ENCODE results near the gene CDK19. TPM values are rescaled to one million over a fixed set of nuclear protein-coding genes. Genes with fewer than 3 reads are reported as not detected.
"Not testable (repeated sequence)": the region's sequence is repeated elsewhere in the genome, so short reads cannot be mapped to it uniquely, and the experiment has no call there.

The CDK19 gene
- total RNA-seq, 2 experiments from 2014 or later = 25.3 to 30.0 TPM

GRCh38 chr6:110731898-110732297, 83.4 kb downstream of the CDK19 start:
- POLR2A ChIA-PET = interaction anchor here (1.1 kb wide), 1 partner anchor 84 kb away, joined by 5 read pairs; the partner anchor contains the start of gene CDK19
- no peak overlapping the region for H3K4me3 Mint-ChIP-seq
- DNase-seq (no peak), ATAC-seq (ENCODE audit: low read depth) (no peak)
- H3K27me3 Mint-ChIP-seq = no peaks in the 10 kb centered on the region
- H3K9me3 Mint-ChIP-seq = no peaks in the 10 kb centered on the region
- H3K4me1 Mint-ChIP-seq = peaks cover 3% of the 10 kb centered on the region
- H3K27ac Mint-ChIP-seq = no peak overlapping the region
- peaks cover 29% of the 10 kb centered on the region for H3K36me3 Mint-ChIP-seq

- DNase-seq (no peak), ATAC-seq (ENCODE audit: low read depth) (no peak)
- Mint-ChIP-seq H3K9me3 (no peaks in the 10 kb centered on the region), H3K27me3 (no peaks in the 10 kb centered on the region), H3K27ac (no peak overlapping the region), H3K36me3 (peaks cover 29% of the 10 kb centered on the region), H3K4me1 (peaks cover 3% of the 10 kb centered on the region), H3K4me3 (no peak overlapping the region)
- POLR2A ChIA-PET = no interaction called here
Measured at GRCh38 chr6:110731196-110731595, 84.1 kb downstream of the CDK19 start.

GRCh38 chr6:110728501-110728900, 86.8 kb downstream of the CDK19 start:
- DNase-seq = no peak
- no peaks in the 10 kb centered on the region for H3K27me3 Mint-ChIP-seq
- peaks cover 1% of the 10 kb centered on the region for H3K4me1 Mint-ChIP-seq
- no peak overlapping the region for H3K27ac Mint-ChIP-seq
- no peak overlapping the region for H3K4me3 Mint-ChIP-seq
- ATAC-seq (ENCODE audit: low read depth) = no peak
- H3K9me3 Mint-ChIP-seq = no peaks in the 10 kb centered on the region
- POLR2A ChIA-PET = no interaction called here
- peaks cover 23% of the 10 kb centered on the region for H3K36me3 Mint-ChIP-seq

GRCh38 chr6:110723017-110723416, 92.3 kb downstream of the CDK19 start:
- H3K4me1 Mint-ChIP-seq = no peaks in the 10 kb centered on the region
- H3K27me3 Mint-ChIP-seq = no peaks in the 10 kb centered on the region
- POLR2A ChIA-PET = no interaction called here
- DNase-seq (no peak), ATAC-seq (ENCODE audit: low read depth) (no peak)
- H3K4me3 Mint-ChIP-seq = no peak overlapping the region
- H3K9me3 Mint-ChIP-seq = no peaks in the 10 kb centered on the region
- no peak overlapping the region for H3K27ac Mint-ChIP-seq
- H3K36me3 Mint-ChIP-seq = peaks cover 11% of the 10 kb centered on the region

GRCh38 chr6:110720066-110720465, 95.2 kb downstream of the CDK19 start:
- POLR2A ChIA-PET = no interaction called here
- Mint-ChIP-seq H3K4me3 (no peak overlapping the region), H3K27me3 (no peaks in the 10 kb centered on the region), H3K9me3 (no peaks in the 10 kb centered on the region), H3K27ac (no peak overlapping the region), H3K4me1 (no peaks in the 10 kb centered on the region), H3K36me3 (peaks cover 11% of the 10 kb centered on the region)
- ATAC-seq (ENCODE audit: low read depth) (no peak), DNase-seq (no peak)

- H3K27ac Mint-ChIP-seq; DNase-seq; H3K27me3 Mint-ChIP-seq; POLR2A ChIA-PET; H3K4me1 Mint-ChIP-seq; H3K9me3 Mint-ChIP-seq; ATAC-seq (ENCODE audit: low read depth); H3K4me3 Mint-ChIP-seq: not testable (repeated sequence)
- peaks cover 11% of the 10 kb centered on the region for H3K36me3 Mint-ChIP-seq
Measured at GRCh38 chr6:110719601-110720000, 95.7 kb downstream of the CDK19 start.

GRCh38 chr6:110714143-110714542, 101.1 kb downstream of the CDK19 start:
- no peak for DNase-seq
- POLR2A ChIA-PET = no interaction called here

GRCh38 chr6:110712238-110712637, 103.0 kb downstream of the CDK19 start:
- POLR2A ChIA-PET = interaction anchor here (0.7 kb wide), 1 partner anchor 173 kb away, joined by 3 read pairs; no protein-coding TSS in a partner anchor
- Mint-ChIP-seq H3K4me1 (no peaks in the 10 kb centered on the region), H3K27ac (no peak overlapping the region), H3K36me3 (peaks cover 15% of the 10 kb centered on the region), H3K9me3 (no peaks in the 10 kb centered on the region), H3K27me3 (no peaks in the 10 kb centered on the region), H3K4me3 (no peak overlapping the region)
- DNase-seq = no peak
- no peak for ATAC-seq (ENCODE audit: low read depth)

More at GRCh38 chr6:110714143-110714542, 101.1 kb downstream of the CDK19 start:
- no peak for ATAC-seq (ENCODE audit: low read depth)
- Mint-ChIP-seq H3K36me3 (peaks cover 12% of the 10 kb centered on the region), H3K4me3 (no peak overlapping the region), H3K4me1 (no peaks in the 10 kb centered on the region), H3K27ac (no peak overlapping the region), H3K27me3 (no peaks in the 10 kb centered on the region), H3K9me3 (no peaks in the 10 kb centered on the region)

- no peaks in the 10 kb centered on the region for H3K4me1 Mint-ChIP-seq
- POLR2A ChIA-PET = no interaction called here
- ATAC-seq (ENCODE audit: low read depth) (no peak), DNase-seq (no peak)
- H3K9me3 Mint-ChIP-seq = no peaks in the 10 kb centered on the region
- H3K27me3 Mint-ChIP-seq = no peaks in the 10 kb centered on the region
- H3K27ac Mint-ChIP-seq = no peak overlapping the region
- peaks cover 15% of the 10 kb centered on the region for H3K36me3 Mint-ChIP-seq
- H3K4me3 Mint-ChIP-seq = no peak overlapping the region
Measured at GRCh38 chr6:110710115-110710514, 105.2 kb downstream of the CDK19 start.

- POLR2A ChIA-PET = no interaction called here
- Mint-ChIP-seq H3K4me3 (no peak overlapping the region), H3K27ac (no peak overlapping the region), H3K36me3 (peaks cover 15% of the 10 kb centered on the region), H3K27me3 (no peaks in the 10 kb centered on the region), H3K4me1 (no peaks in the 10 kb centered on the region), H3K9me3 (no peaks in the 10 kb centered on the region)
- ATAC-seq (ENCODE audit: low read depth) = no peak
- DNase-seq = no peak
Measured at GRCh38 chr6:110708295-110708950, 106.8 kb downstream of the CDK19 start.

- Mint-ChIP-seq H3K36me3 (peaks cover 6% of the 10 kb centered on the region), H3K27ac (no peak overlapping the region), H3K27me3 (no peaks in the 10 kb centered on the region), H3K9me3 (no peaks in the 10 kb centered on the region), H3K4me3 (no peak overlapping the region), H3K4me1 (no peaks in the 10 kb centered on the region)
- POLR2A ChIA-PET = no interaction called here
- no peak for DNase-seq
- ATAC-seq (ENCODE audit: low read depth) = no peak
Measured at GRCh38 chr6:110705543-110705942, 109.7 kb downstream of the CDK19 start.

- POLR2A ChIA-PET = no interaction called here
- H3K4me3 Mint-ChIP-seq = no peak overlapping the region
- no peaks in the 10 kb centered on the region for H3K27me3 Mint-ChIP-seq
- DNase-seq = no peak
- H3K9me3 Mint-ChIP-seq = no peaks in the 10 kb centered on the region
- no peak for ATAC-seq (ENCODE audit: low read depth)
- H3K27ac Mint-ChIP-seq = no peak overlapping the region
- peaks cover 6% of the 10 kb centered on the region for H3K36me3 Mint-ChIP-seq
- no peaks in the 10 kb centered on the region for H3K4me1 Mint-ChIP-seq
Measured at GRCh38 chr6:110703906-110704594, 111.2 kb downstream of the CDK19 start.

- Mint-ChIP-seq H3K4me3 (no peak overlapping the region), H3K27me3 (no peaks in the 10 kb centered on the region), H3K9me3 (no peaks in the 10 kb centered on the region), H3K27ac (no peak overlapping the region), H3K36me3 (peaks cover 5% of the 10 kb centered on the region), H3K4me1 (no peaks in the 10 kb centered on the region)
- ATAC-seq (ENCODE audit: low read depth) (no peak), DNase-seq (no peak)
- POLR2A ChIA-PET = interaction anchor here (0.6 kb wide), 1 partner anchor 62 kb away, joined by 6 read pairs; no protein-coding TSS in a partner anchor
Measured at GRCh38 chr6:110703010-110703905, 112.0 kb downstream of the CDK19 start.

Data from activated naive CD8-positive, alpha-beta T cell treated with anti-CD3 and anti-CD28 coated beads, Interleukin-2, amount 10 ng/mL, durations not matched to agents 7 days and 5 days (primary cell).